ENCODE data around the gene TMEM117. TPM values are rescaled to one million over a fixed set of nuclear protein-coding genes. Genes with fewer than 3 reads are reported as not detected.

The TMEM117 gene
- total and polyA plus RNA-seq, 2 experiments from 2014 or later, result 18.0 to 21.0 TPM

DNA sequence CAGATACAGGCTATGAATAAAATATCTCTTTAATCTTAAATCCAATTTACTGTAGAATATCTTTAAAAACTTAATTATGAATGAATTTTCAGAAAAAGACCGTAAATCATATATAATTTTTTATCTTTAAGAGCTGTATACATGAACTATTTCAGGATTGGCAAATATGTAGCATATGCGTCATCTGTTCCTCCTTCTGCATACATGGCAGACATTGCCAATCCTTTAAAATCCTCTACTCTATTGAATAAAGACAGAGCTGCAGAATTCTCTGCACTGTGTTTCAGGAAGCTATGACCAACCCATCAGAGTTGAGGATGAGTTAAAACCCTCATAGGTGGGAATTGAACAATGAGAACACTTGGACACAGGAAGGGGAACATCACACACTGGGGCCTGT, 279.0 kb downstream of the TMEM117 start:
- Histone ChIP-seq H3K4me3 (no peak overlapping the region), H3K36me3 (no peaks in the 10 kb centered on the region), H3K27ac (no peak overlapping the region), H3K9me3 (ENCODE audit: low read depth) (no peaks in the 10 kb centered on the region), H3K4me1 (ENCODE audit: low read depth) (no peaks in the 10 kb centered on the region), H3K27me3 (no peaks in the 10 kb centered on the region)
- TF ChIP-seq, protein P1, sequence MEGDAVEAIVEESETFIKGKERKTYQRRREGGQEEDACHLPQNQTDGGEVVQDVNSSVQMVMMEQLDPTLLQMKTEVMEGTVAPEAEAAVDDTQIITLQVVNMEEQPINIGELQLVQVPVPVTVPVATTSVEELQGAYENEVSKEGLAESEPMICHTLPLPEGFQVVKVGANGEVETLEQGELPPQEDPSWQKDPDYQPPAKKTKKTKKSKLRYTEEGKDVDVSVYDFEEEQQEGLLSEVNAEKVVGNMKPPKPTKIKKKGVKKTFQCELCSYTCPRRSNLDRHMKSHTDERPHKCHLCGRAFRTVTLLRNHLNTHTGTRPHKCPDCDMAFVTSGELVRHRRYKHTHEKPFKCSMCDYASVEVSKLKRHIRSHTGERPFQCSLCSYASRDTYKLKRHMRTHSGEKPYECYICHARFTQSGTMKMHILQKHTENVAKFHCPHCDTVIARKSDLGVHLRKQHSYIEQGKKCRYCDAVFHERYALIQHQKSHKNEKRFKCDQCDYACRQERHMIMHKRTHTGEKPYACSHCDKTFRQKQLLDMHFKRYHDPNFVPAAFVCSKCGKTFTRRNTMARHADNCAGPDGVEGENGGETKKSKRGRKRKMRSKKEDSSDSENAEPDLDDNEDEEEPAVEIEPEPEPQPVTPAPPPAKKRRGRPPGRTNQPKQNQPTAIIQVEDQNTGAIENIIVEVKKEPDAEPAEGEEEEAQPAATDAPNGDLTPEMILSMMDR (IDR thresholded peaks at IDR 0.05; ENCODE audit: low read depth, low read length), result no peak
- DNase-seq (ENCODE audit: low read depth in 1 of 2, low spot score in 1 of 2), result no peak

DNA sequence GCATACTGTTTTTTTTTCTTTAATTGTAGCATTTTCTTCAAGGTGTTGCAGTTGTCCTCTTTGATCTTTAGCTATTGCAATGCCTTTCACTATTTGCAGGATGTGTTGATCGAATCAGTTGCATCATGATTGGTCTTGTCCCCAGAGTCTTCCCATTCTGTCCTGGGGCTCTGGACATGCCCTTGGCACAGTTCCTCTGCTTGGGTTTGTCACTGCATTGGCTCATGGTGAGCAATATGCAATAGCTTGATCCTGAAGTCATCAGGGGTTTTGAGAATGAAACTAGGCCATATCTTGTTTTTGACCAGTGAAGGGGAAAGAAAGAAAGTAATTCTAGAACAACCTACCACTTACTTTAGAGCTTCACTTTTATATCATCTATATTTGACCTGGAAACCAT, 281.5 kb downstream of the TMEM117 start:
- Histone ChIP-seq H3K9me3 (ENCODE audit: low read depth) (no peaks in the 10 kb centered on the region), H3K27ac (no peak overlapping the region), H3K27me3 (no peaks in the 10 kb centered on the region), H3K4me3 (no peak overlapping the region), H3K36me3 (no peaks in the 10 kb centered on the region), H3K4me1 (ENCODE audit: low read depth) (no peaks in the 10 kb centered on the region)
- no peak for DNase-seq (ENCODE audit: low read depth in 1 of 2, low spot score in 1 of 2)
- TF ChIP-seq, protein P1 (IDR thresholded peaks at IDR 0.05; ENCODE audit: low read depth, low read length), result no peak

DNA sequence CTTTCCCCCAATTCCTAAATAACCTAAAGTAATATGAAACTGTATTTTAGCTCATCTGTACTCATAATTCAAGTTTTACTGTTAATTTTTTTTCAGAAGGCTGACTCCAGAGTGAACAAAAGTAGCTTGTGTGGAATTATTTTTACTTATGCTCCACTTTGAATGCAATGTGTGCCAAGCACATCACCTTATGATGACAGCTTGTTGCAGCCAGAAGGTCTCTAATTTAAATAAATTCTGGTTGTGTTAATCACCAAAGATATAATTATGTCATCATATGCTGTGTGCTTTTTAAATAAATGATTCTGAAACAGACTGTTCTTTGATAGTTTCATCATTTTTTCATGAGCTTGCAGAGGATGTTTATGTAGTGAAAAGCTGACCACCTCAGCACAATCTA, 283.1 kb downstream of the TMEM117 start:
- Histone ChIP-seq H3K9me3 (ENCODE audit: low read depth) (no peaks in the 10 kb centered on the region), H3K27me3 (no peaks in the 10 kb centered on the region), H3K4me1 (ENCODE audit: low read depth) (no peaks in the 10 kb centered on the region), H3K4me3 (no peak overlapping the region), H3K36me3 (no peaks in the 10 kb centered on the region), H3K27ac (no peak overlapping the region)
- TF ChIP-seq, protein P1 (IDR thresholded peaks at IDR 0.05; ENCODE audit: low read depth, low read length), result no peak
- DNase-seq (ENCODE audit: low read depth in 1 of 2, low spot score in 1 of 2), result no peak

DNA sequence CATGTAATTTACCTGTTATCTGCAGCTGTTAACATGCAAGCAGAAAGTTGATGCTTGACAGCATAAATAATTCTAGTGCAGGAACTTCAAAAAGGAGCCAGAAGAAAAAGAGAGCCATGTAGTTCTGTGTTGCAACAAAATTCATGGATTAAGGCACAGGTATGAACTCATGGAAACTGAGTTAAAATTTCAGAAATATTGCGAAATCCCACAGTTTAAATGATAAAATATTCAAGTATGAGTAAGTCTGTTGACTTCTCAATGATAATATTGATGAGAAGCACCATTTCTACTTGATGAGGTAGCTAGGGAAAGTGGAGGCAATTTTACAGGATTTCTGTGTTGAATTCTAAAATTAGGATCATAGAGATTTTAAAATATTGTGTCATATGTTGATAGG, 290.9 kb downstream of the TMEM117 start:
- TF ChIP-seq, protein P1 (IDR thresholded peaks at IDR 0.05; ENCODE audit: low read depth, low read length), result no peak
- no peaks in the 10 kb centered on the region for H3K9me3 ChIP-seq (ENCODE audit: low read depth)
- no peak overlapping the region for H3K4me3 ChIP-seq
- H3K27me3 ChIP-seq, result no peaks in the 10 kb centered on the region
- no peak overlapping the region for H3K27ac ChIP-seq
- no peaks in the 10 kb centered on the region for H3K4me1 ChIP-seq (ENCODE audit: low read depth)
- no peak for DNase-seq (ENCODE audit: low read depth in 1 of 2, low spot score in 1 of 2)
- H3K36me3 ChIP-seq, result no peaks in the 10 kb centered on the region

DNA sequence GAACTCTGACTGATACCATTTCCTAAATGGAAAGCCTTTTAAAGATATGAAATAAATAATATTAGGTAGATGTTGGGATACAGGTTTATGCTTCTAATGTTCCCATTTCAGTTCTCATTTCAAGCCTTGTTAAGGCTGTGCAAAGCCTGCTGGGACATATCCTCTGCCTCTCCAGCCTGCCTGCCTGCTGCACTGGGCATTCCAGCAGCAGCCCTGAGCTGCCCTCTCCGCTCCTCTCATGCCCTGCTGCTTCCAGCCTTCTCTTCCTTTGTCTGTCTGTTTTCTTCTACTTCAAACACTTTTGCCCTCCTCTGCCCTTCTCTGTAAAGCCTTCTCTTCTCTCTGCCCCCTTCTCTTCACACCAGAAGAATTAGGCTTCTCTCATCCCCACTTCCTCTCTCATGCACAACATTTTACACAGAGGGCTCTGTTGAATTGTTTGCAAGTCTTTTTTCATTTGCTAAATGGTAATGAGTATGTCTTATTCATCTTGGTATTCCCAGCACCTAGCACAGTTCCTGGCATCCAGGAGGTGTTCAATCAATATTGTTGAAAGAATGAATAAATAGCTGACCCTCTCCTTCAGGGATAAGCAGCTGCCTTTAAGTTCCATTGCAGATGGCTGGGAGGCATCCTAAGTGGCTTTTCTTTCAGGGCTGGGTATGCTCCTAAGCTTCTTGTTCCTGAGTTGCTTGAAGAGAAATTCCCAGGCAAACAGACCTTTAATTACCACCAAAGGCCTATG, 292.3 kb downstream of the TMEM117 start:
- Histone ChIP-seq H3K4me1 (ENCODE audit: low read depth) (no peaks in the 10 kb centered on the region), H3K4me3 (no peak overlapping the region), H3K36me3 (no peaks in the 10 kb centered on the region), H3K27ac (no peak overlapping the region), H3K9me3 (ENCODE audit: low read depth) (no peaks in the 10 kb centered on the region), H3K27me3 (no peaks in the 10 kb centered on the region)
- no peak for DNase-seq (ENCODE audit: low read depth in 1 of 2, low spot score in 1 of 2)
- TF ChIP-seq, protein P1 (IDR thresholded peaks at IDR 0.05; ENCODE audit: low read depth, low read length), result no peak

Data from cardiac muscle cell (in vitro differentiated cells and primary cell).